Jurkat, Clone E6-1 (cell line): ENCODE results near the gene INHA.

Experiments used
- DNase-seq: peaks from one replicate; pipeline ENCODE4 v3.0.0-alpha.2; 2011; ENCODE audit warnings: low read depth, low spot score
- H3K4me3 ChIP-seq: 2 replicates; pipeline ENCODE4 v1.5.1; 2011; ENCODE audit warnings: mild to moderate bottlenecking, low read length, control low read depth, moderate library complexity

INHA gene

DNA sequence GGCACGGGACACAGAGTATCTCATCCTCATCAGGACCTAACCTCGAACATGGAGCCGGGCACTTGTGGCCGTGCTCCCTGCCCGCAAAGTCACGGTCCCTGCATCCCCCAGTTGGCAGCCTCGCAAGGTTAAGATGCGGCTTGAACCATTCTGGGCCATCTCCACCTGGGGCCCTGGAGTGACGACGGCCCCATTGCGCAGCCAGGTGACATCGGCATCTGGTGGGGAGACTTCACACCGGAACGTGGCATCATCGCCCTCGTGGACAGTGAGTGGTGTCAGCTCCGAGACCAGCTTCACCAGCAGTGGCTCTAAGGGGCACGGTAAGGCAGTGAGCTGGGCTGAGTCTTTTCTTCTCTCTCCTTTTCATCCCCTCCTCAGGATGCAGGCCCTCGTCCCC, 15.7 kb upstream of the INHA start:
- DNase-seq, result no peak
- H3K4me3 ChIP-seq, result no peak overlapping the region

DNA sequence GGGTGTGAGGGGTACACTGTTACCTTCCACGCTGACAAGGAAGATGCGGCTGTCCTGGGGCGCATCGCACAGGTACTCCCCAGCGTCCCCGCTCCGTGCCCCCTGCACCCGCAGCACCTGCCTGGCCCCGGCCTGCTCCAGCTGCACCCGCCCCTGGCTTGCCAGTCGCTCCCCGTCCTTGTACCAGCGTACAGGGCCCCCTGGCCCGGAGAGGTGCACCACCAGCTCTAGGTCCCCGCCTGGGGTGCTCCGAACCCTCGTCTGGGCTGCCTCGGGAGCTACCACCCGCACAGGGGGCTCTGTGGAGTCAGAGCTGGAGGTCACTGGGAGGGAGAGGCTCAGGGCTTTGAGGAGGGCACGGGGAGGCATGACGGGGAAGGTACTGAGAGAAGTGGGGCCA, 14.8 kb upstream of the INHA start:
- H3K4me3 ChIP-seq, result no peak overlapping the region
- no peak for DNase-seq

DNA sequence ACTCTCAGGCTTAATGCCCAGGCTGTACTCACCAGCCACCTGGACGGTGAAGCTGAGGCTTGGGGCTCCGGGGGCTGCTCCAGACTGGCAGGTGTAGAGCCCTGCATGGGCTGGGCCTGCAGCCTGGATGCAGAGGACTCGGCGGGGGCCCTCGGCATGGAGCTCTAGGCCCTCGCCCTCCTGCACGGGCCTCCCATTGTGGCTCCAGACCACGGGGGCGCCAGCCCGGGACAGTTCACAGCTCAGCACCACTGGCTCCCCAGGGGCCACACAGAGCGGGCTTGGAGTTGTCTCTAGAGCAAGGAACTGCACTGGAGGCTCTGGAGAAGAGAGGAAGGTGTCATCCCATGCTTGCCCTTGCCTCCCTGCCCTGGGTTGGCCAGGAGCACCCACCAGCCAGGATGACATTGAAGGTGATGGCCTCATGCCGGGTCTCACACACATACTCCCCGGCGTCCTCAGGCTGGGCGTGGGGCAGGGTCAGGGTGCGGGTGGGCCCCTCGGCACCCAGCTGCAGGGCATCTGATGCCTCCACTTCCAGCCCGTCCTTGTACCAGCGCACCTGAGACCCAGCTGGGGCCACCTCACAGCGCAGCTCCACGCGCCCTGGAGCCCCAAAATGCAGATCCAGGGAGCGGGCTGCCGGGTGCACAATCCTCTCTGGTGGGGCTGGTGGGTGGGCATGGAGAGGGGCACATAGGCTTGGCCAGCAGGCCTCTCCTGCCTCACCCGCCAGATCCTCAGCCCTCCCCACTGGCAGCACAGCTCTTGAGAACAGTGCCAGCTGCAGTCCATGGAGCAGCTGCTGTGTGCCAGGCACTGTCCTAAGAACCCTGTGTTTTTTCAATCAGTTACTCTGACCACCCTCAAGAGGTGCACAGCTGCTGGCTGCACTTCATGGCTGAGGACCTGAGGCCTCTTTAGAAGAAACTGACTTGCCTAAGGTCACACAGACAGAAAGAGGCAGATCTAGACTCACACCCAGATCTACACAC, 14.0 kb upstream of the INHA start:
- H3K4me3 ChIP-seq, result no peak overlapping the region
- no peak for DNase-seq

DNA sequence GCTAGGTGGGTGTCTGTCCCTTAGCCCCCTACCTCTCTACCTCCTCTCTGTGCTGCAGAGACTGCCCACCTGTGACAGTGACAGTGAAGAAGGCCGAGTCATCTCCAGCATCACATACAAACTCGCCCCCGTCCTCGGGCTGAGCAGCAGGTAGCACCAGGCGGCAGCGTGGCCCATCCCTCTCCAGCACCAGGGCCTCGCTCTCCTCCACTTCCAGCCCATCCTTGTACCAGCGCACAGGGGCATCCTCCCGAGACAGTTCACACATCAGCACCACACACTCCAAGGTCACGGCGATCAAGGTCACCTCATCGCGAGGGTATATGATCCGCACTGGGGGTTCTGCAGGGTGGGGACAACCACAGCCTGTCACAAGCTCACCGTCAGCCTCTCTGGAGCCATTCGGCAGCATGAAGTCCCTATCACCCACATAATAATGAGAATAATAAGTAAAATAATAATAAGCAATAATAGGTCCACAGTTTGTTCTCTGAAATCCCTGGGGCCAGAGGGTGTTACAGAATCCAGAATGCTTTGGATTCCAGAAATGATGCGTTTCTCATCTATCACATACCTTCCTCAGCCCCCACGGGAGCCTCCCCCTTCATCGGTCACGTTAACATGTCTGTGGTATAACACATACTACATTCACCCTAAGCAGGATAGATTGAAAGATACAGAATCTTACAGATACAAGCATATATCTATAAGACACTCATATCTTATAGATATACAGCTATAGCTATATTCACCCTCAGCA, 12.8 kb upstream of the INHA start:
- no peak overlapping the region for H3K4me3 ChIP-seq
- DNase-seq, result no peak

DNA sequence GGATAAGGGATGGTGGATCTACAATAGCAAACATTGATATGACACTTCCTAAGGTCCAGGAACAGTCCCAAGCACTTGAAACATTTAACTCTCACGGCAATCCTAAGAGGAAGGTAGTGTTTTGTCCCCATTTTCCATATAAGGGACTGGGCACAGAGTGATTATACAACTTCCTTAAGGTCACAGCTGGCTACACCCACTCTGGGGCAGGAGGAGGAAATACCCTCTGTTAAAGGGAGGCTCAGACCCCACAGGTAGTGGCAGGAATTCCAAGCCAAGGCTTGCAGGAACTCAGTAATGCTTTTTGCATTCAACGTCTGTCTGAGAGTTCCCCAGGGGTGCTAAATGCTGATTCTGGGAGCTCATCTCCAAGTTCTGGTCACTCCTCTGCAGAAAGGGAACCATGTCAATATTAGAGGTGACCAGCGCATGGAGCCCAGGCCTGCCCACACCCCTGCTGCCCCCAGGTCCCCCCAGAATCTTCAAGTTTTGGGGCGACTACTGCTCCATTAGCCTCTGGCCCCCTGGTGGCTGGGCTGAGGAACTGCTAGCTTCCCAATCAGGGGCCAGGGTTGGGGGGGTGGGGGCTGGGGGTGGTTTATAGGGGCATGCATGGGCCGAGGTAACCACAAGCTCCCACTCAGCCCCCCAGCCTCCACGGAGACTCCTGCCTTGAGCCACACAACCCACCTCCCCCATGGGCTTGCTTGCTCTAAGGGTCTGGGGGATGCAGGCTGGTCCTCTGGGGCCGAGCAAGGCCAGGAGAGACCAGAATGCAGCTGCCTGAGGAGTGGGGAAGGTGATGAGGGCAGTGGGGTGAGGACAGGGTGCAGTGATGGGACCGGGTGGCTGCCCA, 11.8 kb upstream of the INHA start:
- no peak overlapping the region for H3K4me3 ChIP-seq
- DNase-seq, result no peak

DNA sequence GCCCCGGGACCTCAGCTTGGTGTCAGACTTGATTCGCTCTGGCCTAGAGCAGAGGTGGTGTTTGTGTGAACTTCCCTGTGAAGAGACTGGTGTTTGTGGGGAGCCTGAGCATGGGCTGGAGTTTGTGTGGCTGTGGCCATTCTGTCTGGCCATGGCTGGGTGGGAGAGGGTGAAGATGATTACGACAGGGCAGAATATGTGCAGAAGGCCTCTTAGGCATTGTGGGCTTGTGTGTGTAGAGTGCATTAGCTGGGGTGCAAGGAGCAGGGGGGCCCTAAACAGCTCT, 11.3 kb upstream of the INHA start:
- DNase-seq, result no peak
- H3K4me3 ChIP-seq, result no peak overlapping the region

DNA sequence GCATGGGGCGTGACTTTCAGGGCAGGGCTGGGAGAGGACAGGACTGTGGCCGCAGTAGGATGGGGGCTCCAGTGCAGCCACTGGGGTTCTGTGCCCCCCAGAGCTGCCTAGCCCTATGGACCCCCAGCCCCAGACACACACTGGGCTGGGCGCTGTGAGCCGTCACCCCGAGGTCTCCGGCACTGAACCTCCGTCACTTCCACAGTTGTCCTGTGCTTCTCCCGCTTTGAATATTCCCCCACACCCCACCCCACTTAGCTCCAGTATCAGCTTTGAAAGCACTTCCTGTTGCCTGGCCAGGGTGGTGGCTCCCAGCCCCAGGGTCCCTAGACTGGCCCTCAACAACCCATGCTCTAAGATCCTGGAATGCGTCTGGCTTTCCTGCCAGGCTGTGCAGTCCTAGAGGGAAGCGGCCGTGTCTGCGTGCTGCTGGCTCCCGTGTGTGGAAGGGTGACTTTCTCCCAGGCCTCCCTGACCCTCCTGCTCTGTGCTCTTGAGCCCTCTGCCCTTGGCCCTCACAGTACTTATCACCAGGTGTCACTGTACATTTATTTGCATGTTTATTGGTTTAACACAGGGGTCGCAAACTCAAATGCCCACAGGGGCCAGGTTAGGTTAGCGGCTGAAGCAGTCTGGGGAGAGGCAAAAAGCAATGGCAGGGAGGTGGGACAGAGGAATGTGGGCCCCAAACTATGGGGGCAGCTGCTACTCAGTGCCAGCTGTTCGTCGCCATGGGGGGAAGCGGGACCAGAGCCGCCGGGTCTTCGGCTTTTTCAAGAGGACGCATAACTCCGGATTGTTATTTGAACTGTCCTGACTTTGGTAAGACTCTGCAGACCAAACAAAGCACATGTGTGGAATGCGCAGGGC, 10.7 kb upstream of the INHA start:
- H3K4me3 ChIP-seq, result no peak overlapping the region
- DNase-seq, result no peak

- DNase-seq, result no peak
- no peak overlapping the region for H3K4me3 ChIP-seq
Observed at GRCh38 chr2:219562049-219563020, 9.8 kb upstream of the INHA start.

DNA sequence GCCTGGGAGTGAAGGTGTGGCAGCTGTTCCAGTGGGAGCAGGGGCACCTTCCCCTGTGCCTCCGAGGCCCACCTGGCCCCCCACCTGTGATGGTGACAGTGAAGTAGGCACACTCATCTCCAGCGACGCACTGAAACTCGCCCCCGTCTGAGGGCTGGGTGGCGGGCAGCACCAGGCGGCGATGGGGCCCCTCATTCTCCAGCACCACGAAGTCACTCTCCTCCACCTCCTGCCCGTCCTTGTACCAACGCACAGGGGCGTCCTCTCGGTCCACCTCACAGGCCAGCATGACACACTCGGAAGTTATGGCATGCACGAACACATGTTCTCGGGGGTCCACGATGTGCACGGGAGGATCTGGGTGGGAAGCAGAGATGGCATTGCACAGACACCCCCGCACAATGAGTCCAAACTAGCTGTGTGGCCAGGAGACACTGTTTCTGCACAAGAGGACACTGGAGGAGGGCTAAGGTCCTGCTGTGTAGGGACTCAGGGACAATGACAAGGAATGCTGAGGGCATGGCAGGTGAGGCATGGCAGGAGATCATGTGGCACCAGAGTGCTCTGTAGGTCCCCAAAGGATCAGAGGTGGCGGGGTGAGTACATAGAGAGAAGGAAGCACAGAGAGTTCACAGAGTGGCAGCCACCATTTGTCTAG, 8.7 kb upstream of the INHA start:
- no peak overlapping the region for H3K4me3 ChIP-seq
- no peak for DNase-seq

GRCh38 chr2:219565130-219566080, 6.7 kb upstream of the INHA start:
- no peak overlapping the region for H3K4me3 ChIP-seq
- no peak for DNase-seq

DNA sequence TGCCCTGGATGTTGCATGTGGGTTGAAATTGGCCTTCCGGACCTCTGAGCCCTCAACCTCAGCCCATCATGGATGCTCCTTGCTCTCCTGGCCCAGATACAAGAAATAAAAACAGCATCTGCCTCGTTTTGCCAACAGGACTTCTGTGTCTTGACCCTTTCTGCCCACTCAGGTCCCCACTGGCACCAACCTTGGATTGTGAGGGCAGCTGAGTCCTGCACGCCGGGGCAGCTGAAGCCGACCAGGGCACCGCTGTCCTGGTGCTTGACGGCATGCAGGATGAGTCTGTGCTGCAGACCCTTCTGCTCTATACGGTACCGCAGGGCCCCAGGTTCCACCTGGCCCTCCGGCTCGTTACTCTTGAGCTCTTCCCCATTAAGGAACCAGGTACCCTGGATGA, 5.5 kb upstream of the INHA start:
- H3K4me3 ChIP-seq, result no peak overlapping the region
- DNase-seq, result no peak

- no peak for DNase-seq
- H3K4me3 ChIP-seq, result no peak overlapping the region
Observed at GRCh38 chr2:219567131-219567530, 5.0 kb upstream of the INHA start.

- no peak overlapping the region for H3K4me3 ChIP-seq
- DNase-seq, result no peak
Observed at GRCh38 chr2:219567791-219568361, 4.2 kb upstream of the INHA start.

GRCh38 chr2:219569041-219569440, 3.1 kb upstream of the INHA start:
- no peak for DNase-seq
- no peak overlapping the region for H3K4me3 ChIP-seq

- no peak overlapping the region for H3K4me3 ChIP-seq
- no peak for DNase-seq
Observed at GRCh38 chr2:219569635-219570034, 2.5 kb upstream of the INHA start.
